Tibial artery (tissue), 4 donors: Measurements from ENCODE around the gene PHACTR1.
"Not testable (repeated sequence)": the region's sequence is repeated elsewhere in the genome, so short reads cannot be mapped to it uniquely, and the experiment has no call there.

Source experiments
- DNase-seq, 2 donors: peaks; one replicate each; pipeline ENCODE4 v3.0.0-alpha.2; 2019
- H3K27ac ChIP-seq, 2 donors: fragments of 200-600 bp; sonication (generic) in 1 of 2; 1 replicate in 1 of 2; 2 replicates in 1 of 2; pipeline ENCODE4 v1.5.1; 2018 to 2019; ENCODE audit warnings: mild to moderate bottlenecking in 1 of 2
- H3K27me3 ChIP-seq, 2 donors: fragments of 200-600 bp; sonication (generic) in 1 of 2; one replicate each; pipeline versions ENCODE4 v1.5.1 to v1.6.0; 2016 to 2019
- H3K36me3 ChIP-seq, 3 donors: fragments of 200-600 bp; sonication (generic) in 2 of 3; one replicate each; pipeline ENCODE4 v1.5.1; 2016 to 2019; ENCODE audit warnings: mild to moderate bottlenecking in 2 of 3
- H3K4me1 ChIP-seq, 4 donors: fragments of 200-600 bp; sonication (generic) in 2 of 4; 1 replicate in 3 of 4; 2 replicates in 1 of 4; pipeline ENCODE4 v1.5.1; 2016 to 2019
- H3K4me3 ChIP-seq, 2 donors: fragments of 200-600 bp; sonication (generic) in 1 of 2; 1 replicate in 1 of 2; 2 replicates in 1 of 2; pipeline ENCODE4 v1.5.1; 2018 to 2019; ENCODE audit warnings: mild to moderate bottlenecking in 2 of 2
- H3K9me3 ChIP-seq, 3 donors: fragments of 200-600 bp; sonication (generic) in 1 of 3; one replicate each; pipeline ENCODE4 v1.5.1; 2016 to 2019
- intact Hi-C: fragments of 100-400 bp; cut with DNase I; formaldehyde crosslinking; loops from one replicate; pipeline ENCODE4 v1.15.0; 2023; ENCODE audit warnings: low total_unique reads
- TF ChIP-seq, protein P1 (sequence below), 2 experiments: fragments of 200-600 bp in 1 of 2; fragments of 450-650 bp in 1 of 2; IDR thresholded peaks; one replicate each; pipeline ENCODE4 v1.5.1; 2017 to 2019; ENCODE audit warnings: antibody characterized with exemption in 2 of 2, mild to moderate bottlenecking in 1 of 2, moderate library complexity in 1 of 2

The PHACTR1 gene

GRCh38 chr6:13156381-13156780 is 439.8 kb downstream of the PHACTR1 start:
- intact Hi-C loops = no loop called here
- no peak for DNase-seq
- Histone ChIP-seq H3K9me3 (no peaks in the 10 kb centered on the region), H3K4me1 (peaks cover 0 to 50% (median 0%) of the 10 kb centered on the region in 4 donors), H3K36me3 (no peaks in the 10 kb centered on the region), H3K4me3 (no peak overlapping the region), H3K27ac (no peak overlapping the region), H3K27me3 (no peaks in the 10 kb centered on the region)
- TF ChIP-seq, protein P1, sequence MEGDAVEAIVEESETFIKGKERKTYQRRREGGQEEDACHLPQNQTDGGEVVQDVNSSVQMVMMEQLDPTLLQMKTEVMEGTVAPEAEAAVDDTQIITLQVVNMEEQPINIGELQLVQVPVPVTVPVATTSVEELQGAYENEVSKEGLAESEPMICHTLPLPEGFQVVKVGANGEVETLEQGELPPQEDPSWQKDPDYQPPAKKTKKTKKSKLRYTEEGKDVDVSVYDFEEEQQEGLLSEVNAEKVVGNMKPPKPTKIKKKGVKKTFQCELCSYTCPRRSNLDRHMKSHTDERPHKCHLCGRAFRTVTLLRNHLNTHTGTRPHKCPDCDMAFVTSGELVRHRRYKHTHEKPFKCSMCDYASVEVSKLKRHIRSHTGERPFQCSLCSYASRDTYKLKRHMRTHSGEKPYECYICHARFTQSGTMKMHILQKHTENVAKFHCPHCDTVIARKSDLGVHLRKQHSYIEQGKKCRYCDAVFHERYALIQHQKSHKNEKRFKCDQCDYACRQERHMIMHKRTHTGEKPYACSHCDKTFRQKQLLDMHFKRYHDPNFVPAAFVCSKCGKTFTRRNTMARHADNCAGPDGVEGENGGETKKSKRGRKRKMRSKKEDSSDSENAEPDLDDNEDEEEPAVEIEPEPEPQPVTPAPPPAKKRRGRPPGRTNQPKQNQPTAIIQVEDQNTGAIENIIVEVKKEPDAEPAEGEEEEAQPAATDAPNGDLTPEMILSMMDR (IDR thresholded peaks at IDR 0.05) = no peak

DNA sequence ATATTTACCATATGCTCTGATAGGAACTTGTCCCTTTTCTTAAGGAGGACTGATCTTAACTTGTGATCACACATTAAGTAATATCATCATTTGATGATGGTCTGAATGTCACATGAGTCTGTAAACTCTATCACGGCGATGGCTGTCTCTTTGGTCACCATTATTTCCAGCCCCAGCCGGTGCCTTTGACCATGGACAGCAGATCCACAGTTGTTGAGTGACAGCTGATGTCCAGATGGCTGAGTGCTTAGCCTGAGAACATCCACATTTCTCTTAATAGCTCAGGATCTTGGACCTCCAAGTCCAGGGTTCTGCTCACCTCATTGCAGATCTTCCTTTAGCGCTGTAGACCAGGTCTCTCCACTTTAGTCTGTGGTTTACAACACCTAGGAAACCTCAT is 440.7 kb downstream of the PHACTR1 start:
- H3K36me3 ChIP-seq = no peaks in the 10 kb centered on the region
- H3K27me3 ChIP-seq = no peaks in the 10 kb centered on the region
- peaks cover 0 to 50% (median 0%) of the 10 kb centered on the region in 4 donors for H3K4me1 ChIP-seq
- TF ChIP-seq, protein P1 (IDR thresholded peaks at IDR 0.05) = no peak
- H3K4me3 ChIP-seq = no peak overlapping the region
- H3K9me3 ChIP-seq = no peaks in the 10 kb centered on the region
- intact Hi-C loops = no loop called here
- H3K27ac ChIP-seq = no peak overlapping the region
- DNase-seq = no peak

DNA sequence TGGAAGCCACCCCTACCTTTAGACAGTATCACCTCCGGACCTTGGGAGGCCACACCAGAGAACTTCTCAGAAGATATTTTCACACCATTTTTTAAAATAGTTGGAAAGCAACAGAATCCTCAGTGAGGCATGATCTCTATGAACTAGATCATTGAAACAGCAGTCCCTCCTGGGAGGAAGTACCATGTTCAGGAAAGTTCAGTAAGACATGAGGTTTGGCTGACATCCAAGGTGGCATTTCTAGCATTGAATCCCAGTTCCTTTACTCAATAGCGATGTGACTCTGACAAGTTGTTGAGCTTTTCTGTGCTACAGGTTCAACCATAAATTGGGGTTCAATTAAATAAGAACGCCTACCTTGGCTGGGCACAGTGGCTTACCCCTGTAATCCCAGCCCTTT is 442.7 kb downstream of the PHACTR1 start:
- no peak overlapping the region for H3K4me3 ChIP-seq
- H3K27ac ChIP-seq = no peak overlapping the region
- H3K27me3 ChIP-seq = no peaks in the 10 kb centered on the region
- H3K4me1 ChIP-seq = peaks cover 0 to 31% (median 0%) of the 10 kb centered on the region in 4 donors
- intact Hi-C loops = no loop called here
- H3K9me3 ChIP-seq = no peaks in the 10 kb centered on the region
- H3K36me3 ChIP-seq = no peaks in the 10 kb centered on the region
- no peak for DNase-seq
- TF ChIP-seq, protein P1 (IDR thresholded peaks at IDR 0.05) = no peak

DNA sequence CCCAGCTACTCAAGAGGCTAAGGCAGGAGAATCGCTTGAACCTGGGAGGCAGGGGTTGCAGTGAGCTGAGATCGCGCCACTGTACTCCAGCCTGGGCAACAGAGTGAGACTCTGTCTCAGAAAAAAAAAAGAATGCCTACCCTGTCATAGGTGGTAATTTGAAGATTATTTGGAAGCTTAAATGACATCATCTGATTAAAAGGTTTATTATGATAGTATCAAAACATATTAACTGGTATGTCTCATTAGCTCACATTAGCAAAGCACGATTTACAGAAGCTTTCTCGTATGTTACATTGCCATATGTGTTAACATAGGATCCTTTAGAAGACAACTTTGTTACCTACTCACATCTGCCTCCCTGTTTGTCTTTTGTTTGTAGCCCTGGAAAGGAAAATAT is 443.3 kb downstream of the PHACTR1 start:
- H3K27me3 ChIP-seq, H3K4me3 ChIP-seq, DNase-seq, H3K9me3 ChIP-seq, H3K36me3 ChIP-seq, intact Hi-C loops, H3K27ac ChIP-seq: not testable (repeated sequence)
- H3K4me1 ChIP-seq = peaks cover 0 to 26% (median 0%) of the 10 kb centered on the region in 4 donors

DNA sequence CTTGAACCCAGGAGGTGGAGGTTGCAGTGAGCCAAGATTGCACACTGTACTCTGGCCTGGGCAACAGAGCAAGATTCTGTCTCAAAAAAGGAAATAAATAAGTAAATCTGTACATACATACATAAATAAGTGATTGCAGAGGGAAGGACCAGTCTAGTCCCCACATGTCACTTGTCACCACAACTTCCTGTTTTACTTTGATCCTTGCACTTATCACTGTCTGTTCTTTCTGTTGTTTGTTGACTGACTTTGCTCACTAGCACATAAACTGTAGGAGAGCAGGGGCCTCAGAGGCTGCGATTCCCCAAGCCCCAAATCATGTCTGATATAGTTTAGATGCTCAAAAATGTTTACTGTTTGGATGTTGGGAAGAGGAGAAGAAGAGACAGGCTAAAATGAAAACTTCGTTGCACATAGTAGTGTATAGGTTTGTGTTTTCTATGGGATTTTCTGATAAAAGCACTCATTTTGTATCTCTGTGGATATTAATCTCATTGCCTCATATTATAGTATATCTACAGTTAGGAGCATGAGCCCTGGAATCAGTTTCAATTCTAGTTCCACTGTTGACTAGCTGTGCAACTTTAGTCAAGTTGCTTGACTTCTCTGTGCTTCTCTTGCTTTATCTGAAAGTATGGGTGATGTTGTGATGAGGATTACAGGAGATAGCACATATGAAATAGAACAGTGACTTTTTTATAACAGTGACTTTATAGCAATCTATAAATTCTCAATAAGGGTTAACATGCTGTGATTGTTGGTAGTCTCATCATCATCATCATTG is 446.8 kb downstream of the PHACTR1 start:
- DNase-seq = no peak
- no peak overlapping the region for H3K4me3 ChIP-seq
- H3K27me3 ChIP-seq = no peaks in the 10 kb centered on the region
- TF ChIP-seq, protein P1 (IDR thresholded peaks at IDR 0.05) = no peak
- no peaks in the 10 kb centered on the region for H3K36me3 ChIP-seq
- no peak overlapping the region for H3K27ac ChIP-seq
- intact Hi-C loops = no loop called here
- H3K9me3 ChIP-seq = no peaks in the 10 kb centered on the region
- peaks cover 0 to 3% (median 0%) of the 10 kb centered on the region in 4 donors for H3K4me1 ChIP-seq

DNA sequence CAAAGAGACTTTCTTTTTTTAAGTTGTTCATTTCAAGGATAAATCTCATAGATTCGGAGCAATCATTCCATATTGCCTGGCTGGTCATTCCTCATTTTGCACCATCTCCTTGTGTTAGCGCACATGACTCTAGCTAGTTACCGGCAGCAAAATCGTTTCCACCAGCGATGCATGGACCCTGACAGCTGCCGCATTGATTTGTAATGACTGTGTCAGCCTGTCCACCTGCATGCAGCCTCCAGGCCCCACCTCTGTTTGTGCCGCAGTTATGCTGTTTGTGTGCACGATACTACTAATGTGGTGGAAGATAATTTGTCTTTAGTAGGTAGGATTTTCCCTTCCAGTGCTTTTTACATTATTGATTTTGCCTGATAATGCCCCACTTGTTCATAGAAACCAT is 447.7 kb downstream of the PHACTR1 start:
- Histone ChIP-seq H3K27me3 (no peaks in the 10 kb centered on the region), H3K27ac (no peak overlapping the region), H3K36me3 (no peaks in the 10 kb centered on the region), H3K4me3 (no peak overlapping the region), H3K9me3 (no peaks in the 10 kb centered on the region), H3K4me1 (no peaks in the 10 kb centered on the region)
- TF ChIP-seq, protein P1 (IDR thresholded peaks at IDR 0.05) = no peak
- intact Hi-C loops = no loop called here
- DNase-seq = no peak
